Testis (tissue), 3 donors: ENCODE measurements around the gene ARHGEF9. TPM values are rescaled to one million over a fixed set of nuclear protein-coding genes. Genes with fewer than 3 reads are reported as not detected.

Experiments used
- DNase-seq: peaks from one replicate; pipeline ENCODE4 v3.0.0-alpha.2; 2019
- H3K27ac ChIP-seq, 2 donors: fragments of 200-600 bp; sonication (generic); one replicate each; pipeline ENCODE4 v1.5.1; 2019
- H3K27me3 ChIP-seq: fragments of 200-600 bp; sonication (generic); one replicate; pipeline ENCODE4 v1.5.1; 2019
- H3K36me3 ChIP-seq: fragments of 200-600 bp; sonication (generic); one replicate; pipeline ENCODE4 v1.5.1; 2017; ENCODE audit warnings: low read depth; ENCODE audit errors: missing control alignments
- H3K4me1 ChIP-seq: fragments of 200-600 bp; sonication (generic); one replicate; pipeline ENCODE4 v1.5.1; 2019
- H3K4me3 ChIP-seq, 2 donors: fragments of 200-600 bp; sonication (generic); one replicate each; pipeline ENCODE4 v1.5.1; 2017 to 2019
- H3K9me3 ChIP-seq: fragments of 200-600 bp; sonication (generic); one replicate; pipeline ENCODE4 v1.5.1; 2017
- POLR2A ChIP-seq: fragments of 450-650 bp; IDR thresholded peaks from one replicate; pipeline ENCODE4 v1.6.1; 2017; ENCODE audit warnings: antibody characterized with exemption, mild to moderate bottlenecking, moderate library complexity
- WGBS, 2 donors: methylation state at CpG; one replicate each; pipeline ENCODE4 v1.1.5; 2018; 5-methylcytosine and 5-hydroxymethylcytosine counted together
- intact Hi-C: fragments of 100-400 bp; cut with DNase I; formaldehyde crosslinking; loops from one replicate; pipeline ENCODE4 v1.15.1; 2023; ENCODE audit warnings: low total_unique reads
- polyA plus RNA-seq: library from polyadenylated mRNA; stranded (reverse); fragments of 350-450 nt; fragmentation: Illumina TruSeq; extraction: RNeasy Lipid Tissue Mini Kit (QIAGEN cat#74804); gene quantifications from one replicate; pipeline ENCODE4 v1.2.3, GENCODE V29; 2014; ENCODE audit warnings: low read depth, low replicate concordance; ENCODE audit not compliant: insufficient read depth
- total RNA-seq, 2 donors: library from RNA; depleted of rRNA; stranded (reverse); fragments of >200 nt; gene quantifications; one replicate each; pipeline ENCODE4 v1.2.3, GENCODE V29; 2016
- TF ChIP-seq, protein P1 (sequence below), 3 experiments: fragments of 450-650 bp in 2 of 3; fragments of 200-600 bp in 1 of 3; sonication (generic) in 1 of 3; IDR thresholded peaks; one replicate each; pipeline ENCODE4 v1.5.1; 2016 to 2019; ENCODE audit warnings: antibody characterized with exemption in 3 of 3, mild to moderate bottlenecking in 2 of 3, moderate library complexity in 1 of 3

ARHGEF9 gene
- total and polyA plus RNA-seq, 3 donors from 2014 or later = 9.6 to 18.1 (median 13.1) TPM

GRCh38 chrX:63782515-63782914 is 2.5 kb downstream of the ARHGEF9 start:
- H3K27me3 ChIP-seq = no peaks in the 10 kb centered on the region
- TF ChIP-seq, protein P1, sequence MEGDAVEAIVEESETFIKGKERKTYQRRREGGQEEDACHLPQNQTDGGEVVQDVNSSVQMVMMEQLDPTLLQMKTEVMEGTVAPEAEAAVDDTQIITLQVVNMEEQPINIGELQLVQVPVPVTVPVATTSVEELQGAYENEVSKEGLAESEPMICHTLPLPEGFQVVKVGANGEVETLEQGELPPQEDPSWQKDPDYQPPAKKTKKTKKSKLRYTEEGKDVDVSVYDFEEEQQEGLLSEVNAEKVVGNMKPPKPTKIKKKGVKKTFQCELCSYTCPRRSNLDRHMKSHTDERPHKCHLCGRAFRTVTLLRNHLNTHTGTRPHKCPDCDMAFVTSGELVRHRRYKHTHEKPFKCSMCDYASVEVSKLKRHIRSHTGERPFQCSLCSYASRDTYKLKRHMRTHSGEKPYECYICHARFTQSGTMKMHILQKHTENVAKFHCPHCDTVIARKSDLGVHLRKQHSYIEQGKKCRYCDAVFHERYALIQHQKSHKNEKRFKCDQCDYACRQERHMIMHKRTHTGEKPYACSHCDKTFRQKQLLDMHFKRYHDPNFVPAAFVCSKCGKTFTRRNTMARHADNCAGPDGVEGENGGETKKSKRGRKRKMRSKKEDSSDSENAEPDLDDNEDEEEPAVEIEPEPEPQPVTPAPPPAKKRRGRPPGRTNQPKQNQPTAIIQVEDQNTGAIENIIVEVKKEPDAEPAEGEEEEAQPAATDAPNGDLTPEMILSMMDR (IDR thresholded peaks at IDR 0.05) = no peak
- no peak for TF ChIP-seq POLR2A
- no peak for DNase-seq
- no peak overlapping the region for H3K27ac ChIP-seq
- no peak overlapping the region for H3K4me3 ChIP-seq
- H3K9me3 ChIP-seq = no peaks in the 10 kb centered on the region
- WGBS, 2 donors = 67 to 75% methylated on average over 6 of the region's 6 CpGs
- no peaks in the 10 kb centered on the region for H3K36me3 ChIP-seq
- H3K4me1 ChIP-seq = no peaks in the 10 kb centered on the region
- intact Hi-C loops = no loop called here

DNA sequence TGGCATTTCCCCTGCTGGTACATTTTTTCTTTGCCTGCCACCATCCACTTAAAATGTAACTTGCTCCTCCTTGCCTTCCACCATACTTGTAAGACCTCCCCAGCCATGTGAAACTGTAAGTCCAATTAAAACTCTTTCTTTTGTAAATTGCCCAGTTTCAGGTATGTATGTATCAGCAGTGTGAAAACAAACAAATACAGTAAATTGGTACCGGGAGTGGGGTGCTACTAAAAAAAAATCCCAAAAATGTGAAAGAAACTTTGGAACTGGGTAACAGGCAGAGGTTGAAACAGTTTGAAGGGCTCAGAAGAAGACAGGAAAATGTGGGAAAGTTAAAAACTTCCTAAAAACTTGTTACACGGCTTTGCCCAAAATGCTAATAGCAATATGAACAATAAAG is 16.3 kb downstream of the ARHGEF9 start:
- H3K4me1 ChIP-seq = no peaks in the 10 kb centered on the region
- H3K4me3 ChIP-seq = no peak overlapping the region

DNA sequence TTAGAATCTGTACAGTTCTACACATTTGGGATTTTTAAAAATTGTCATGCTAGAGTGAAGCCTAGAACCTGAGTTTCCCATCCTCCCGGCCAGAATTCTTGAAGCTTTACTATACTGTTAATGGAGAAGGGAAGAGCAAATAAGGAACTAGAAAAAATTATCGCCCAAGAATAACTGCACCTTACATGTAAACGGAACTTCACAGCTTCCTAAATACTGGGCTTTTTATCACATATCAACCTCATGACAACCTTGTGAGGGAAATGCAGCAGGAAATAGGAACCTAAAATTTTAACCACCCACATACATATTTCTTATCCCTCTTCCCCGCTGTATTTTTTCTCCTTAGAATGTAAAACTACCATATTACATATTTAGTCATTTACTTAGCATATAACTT is 19.3 kb downstream of the ARHGEF9 start:
- Histone ChIP-seq H3K4me3 (no peak overlapping the region), H3K4me1 (no peaks in the 10 kb centered on the region), H3K27ac (no peak overlapping the region), H3K9me3 (no peaks in the 10 kb centered on the region), H3K27me3 (no peaks in the 10 kb centered on the region), H3K36me3 (no peaks in the 10 kb centered on the region)
- intact Hi-C loops = no loop called here
- 69 to 78% methylated on average over 3 to 4 of the region's 4 CpGs for WGBS, 2 donors
- no peak for TF ChIP-seq POLR2A
- TF ChIP-seq, protein P1 (IDR thresholded peaks at IDR 0.05) = no peak
- no peak for DNase-seq

More for the DNA sequence above, 16.3 kb downstream of the ARHGEF9 start:
- Histone ChIP-seq H3K27me3 (no peaks in the 10 kb centered on the region), H3K27ac (no peak overlapping the region), H3K9me3 (no peaks in the 10 kb centered on the region), H3K36me3 (no peaks in the 10 kb centered on the region)
- no peak for TF ChIP-seq POLR2A
- TF ChIP-seq, protein P1 (IDR thresholded peaks at IDR 0.05) = no peak
- intact Hi-C loops = no loop called here
- 95 to 96% methylated on average over 2 of the region's 2 CpGs for WGBS, 2 donors
- DNase-seq = no peak

GRCh38 chrX:63764946-63765345 is 20.1 kb downstream of the ARHGEF9 start:
- Histone ChIP-seq H3K36me3 (no peaks in the 10 kb centered on the region), H3K4me3 (no peak overlapping the region), H3K4me1 (no peaks in the 10 kb centered on the region), H3K27me3 (no peaks in the 10 kb centered on the region), H3K9me3 (no peaks in the 10 kb centered on the region), H3K27ac (no peak overlapping the region)
- TF ChIP-seq, protein P1 (IDR thresholded peaks at IDR 0.05) = no peak
- no peak for TF ChIP-seq POLR2A
- WGBS, 2 donors = 55 to 73% methylated on average over 1 of the region's 1 CpG
- intact Hi-C loops = no loop called here
- no peak for DNase-seq

DNA sequence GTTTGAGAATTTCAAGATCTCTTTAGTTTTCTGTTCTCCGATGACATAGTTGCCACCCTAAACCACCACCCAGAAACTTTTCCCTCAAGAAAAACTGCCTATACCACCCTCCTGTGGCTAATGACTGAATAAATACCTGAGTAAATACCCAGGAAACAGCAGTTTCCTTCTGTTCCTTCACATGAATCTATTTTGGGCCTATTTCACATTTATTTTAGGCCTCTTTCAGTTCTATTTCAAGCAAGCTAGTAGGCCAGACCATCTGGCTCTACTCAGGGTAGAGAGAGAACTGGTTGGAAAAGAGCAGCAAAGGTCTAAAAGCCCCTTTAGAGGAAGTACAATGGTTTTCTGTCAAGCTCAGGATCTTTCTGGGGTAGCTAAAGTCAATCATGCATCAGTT is 23.4 kb downstream of the ARHGEF9 start:
- Histone ChIP-seq H3K27ac (no peak overlapping the region), H3K36me3 (no peaks in the 10 kb centered on the region), H3K27me3 (no peaks in the 10 kb centered on the region), H3K4me1 (no peaks in the 10 kb centered on the region), H3K4me3 (no peak overlapping the region), H3K9me3 (no peaks in the 10 kb centered on the region)
- TF ChIP-seq, protein P1 (IDR thresholded peaks at IDR 0.05) = no peak
- no peak for TF ChIP-seq POLR2A
- WGBS, 2 donors = 43 to 60% methylated on average over 1 of the region's 1 CpG
- DNase-seq = no peak
- intact Hi-C loops = no loop called here
